Ishikawa (cell line): ENCODE results near the gene DSCAML1.

Experiments used
- EGR1 ChIP-seq: IDR thresholded peaks from 2 replicates; pipeline ENCODE4 v1.6.1; 2012
- EP300 ChIP-seq: IDR thresholded peaks from 2 replicates; pipeline ENCODE4 v1.6.1; 2012; ENCODE audit warnings: borderline replicate concordance
- NFIC ChIP-seq: IDR thresholded peaks from 2 replicates; pipeline ENCODE4 v1.6.1; 2012
- RAD21 ChIP-seq: IDR thresholded peaks from 2 replicates; pipeline ENCODE4 v1.6.1; 2012; ENCODE audit warnings: low read depth
- REST ChIP-seq: IDR thresholded peaks from 2 replicates; pipeline ENCODE4 v1.6.1; 2012; ENCODE audit warnings: low read depth, mild to moderate bottlenecking
- TAF1 ChIP-seq: IDR thresholded peaks from 2 replicates; pipeline ENCODE4 v1.6.1; 2012; ENCODE audit warnings: low read depth, mild to moderate bottlenecking
- TEAD4 ChIP-seq: IDR thresholded peaks from 2 replicates; pipeline ENCODE4 v1.6.1; 2012
- TF ChIP-seq, protein P1 (sequence below): IDR thresholded peaks from 2 replicates; pipeline ENCODE4 v1.6.1; 2012

- TF ChIP-seq, protein P1, sequence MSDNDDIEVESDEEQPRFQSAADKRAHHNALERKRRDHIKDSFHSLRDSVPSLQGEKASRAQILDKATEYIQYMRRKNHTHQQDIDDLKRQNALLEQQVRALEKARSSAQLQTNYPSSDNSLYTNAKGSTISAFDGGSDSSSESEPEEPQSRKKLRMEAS, result no peak
- TF ChIP-seq EP300 (no peak), TAF1 (no peak), RAD21 (no peak), EGR1 (no peak), NFIC (no peak), REST (no peak), TEAD4 (no peak)
Measured at GRCh38 chr11:117546431-117547194, 250.4 kb downstream of the DSCAML1 start.
